K562 (cell line): ENCODE data around the gene PEX5L.

Source experiments
- AFF4 ChIP-seq: sonication (generic); formaldehyde crosslinking; IDR thresholded peaks from 2 replicates; pipeline ENCODE4 v1.8.0; 2023; ENCODE audit warnings: mild to moderate bottlenecking, missing genetic modification reagents
- ATF6 ChIP-seq: sonication (generic); formaldehyde crosslinking; IDR thresholded peaks from 2 replicates; pipeline ENCODE4 v1.4.0; 2020; ENCODE audit warnings: mild to moderate bottlenecking, missing genetic modification reagents
- CEBPB ChIP-seq: fragments of 450-650 bp; IDR thresholded peaks from 2 replicates; pipeline ENCODE4 v1.6.1; 2016; ENCODE audit warnings: missing genetic modification characterization, missing compliant biosample characterization
- CHD2 ChIP-seq: IDR thresholded peaks from 2 replicates; pipeline ENCODE4 v1.6.1; 2011; ENCODE audit warnings: low read depth, low read length
- CTCF ChIP-seq, 3 experiments: IDR thresholded peaks in 2 of 3; conservative IDR thresholded peaks in 1 of 3; 2 replicates each; pipeline ENCODE4 v1.5.1; 2011 to 2012; ENCODE audit warnings: low read length in 3 of 3, mild to moderate bottlenecking in 3 of 3, control low read depth in 2 of 3, improper control_type of control experiment in 1 of 3, inconsistent platforms in 1 of 3, low read depth in 1 of 3, mixed read lengths in 1 of 3, moderate library complexity in 1 of 3; ENCODE audit not compliant: insufficient read depth in 2 of 3
- FOS ChIP-seq: IDR thresholded peaks from 3 replicates; pipeline ENCODE4 v1.6.1; 2011; ENCODE audit not compliant: insufficient read length; ENCODE audit errors: extremely low read depth
- IRF2 ChIP-seq: sonication (generic); formaldehyde crosslinking; IDR thresholded peaks from 2 replicates; pipeline ENCODE4 v1.8.1; 2022; ENCODE audit warnings: mild to moderate bottlenecking, missing genetic modification reagents
- NFRKB ChIP-seq: fragments of 450-650 bp; IDR thresholded peaks from 2 replicates; pipeline ENCODE4 v1.6.1; 2016; ENCODE audit warnings: low read depth
- POLR2A ChIP-seq: fragments of 450-650 bp; conservative IDR thresholded peaks from 2 replicates; pipeline ENCODE4 v1.6.1; 2016
- TGIF2 ChIP-seq: sonication (generic); formaldehyde crosslinking; IDR thresholded peaks from 2 replicates; pipeline ENCODE4 v1.8.1; 2022; ENCODE audit warnings: mild to moderate bottlenecking, missing genetic modification reagents, moderate library complexity

GRCh38 chr3:180036671-180037455 lies at the start of gene PEX5L:
- no peak for TF ChIP-seq IRF2
- no peak for TF ChIP-seq CTCF (IDR thresholded peaks at IDR 0.05 in 2 of 3, conservative IDR thresholded peaks at IDR 0.05 in 1 of 3; ENCODE audit: insufficient read depth in 2 of 3, low read depth in 1 of 3, low read length in 3 of 3)
- TF ChIP-seq AFF4, result no peak
- TF ChIP-seq CEBPB (tag), result no peak
- TF ChIP-seq TGIF2 (CRISPR knock-in tag), result no peak
- no peak for TF ChIP-seq ATF6 (CRISPR knock-in tag)
- TF ChIP-seq CHD2, result no peak
- no peak for TF ChIP-seq NFRKB
- no peak for TF ChIP-seq FOS
- TF ChIP-seq POLR2A, result no peak
